HepG2 (cell line): Measurements from ENCODE around the gene MSI2. TPM values are rescaled to one million over a fixed set of nuclear protein-coding genes. Genes with fewer than 3 reads are reported as not detected.

Experiments used
- ATM ChIP-seq: fragments of 450-650 bp; IDR thresholded peaks from 2 replicates; pipeline ENCODE4 v1.7.1; 2017; ENCODE audit warnings: mild to moderate bottlenecking, borderline replicate concordance
- E2F1 ChIP-seq: sonication (generic); formaldehyde crosslinking; IDR thresholded peaks from 2 replicates; pipeline ENCODE4 v1.5.0; 2020; ENCODE audit warnings: missing genetic modification reagents
- FOXC1 ChIP-seq: sonication (generic); formaldehyde crosslinking; IDR thresholded peaks from 2 replicates; pipeline ENCODE4 v1.8.0; 2022; ENCODE audit warnings: mild to moderate bottlenecking, missing genetic modification reagents, borderline replicate concordance
- GLI4 ChIP-seq: sonication (generic); formaldehyde crosslinking; IDR thresholded peaks from 2 replicates; pipeline ENCODE4 v1.5.1; 2020; ENCODE audit warnings: missing genetic modification reagents, mild to moderate bottlenecking, moderate library complexity, borderline replicate concordance
- GLMP ChIP-seq: sonication (generic); formaldehyde crosslinking; IDR thresholded peaks from 2 replicates; pipeline ENCODE4 v1.9.0; 2021; ENCODE audit warnings: missing genetic modification reagents, mild to moderate bottlenecking, borderline replicate concordance
- IRF2 ChIP-seq: IDR thresholded peaks from 2 replicates; pipeline ENCODE4 v1.6.1; 2018; ENCODE audit warnings: missing genetic modification reagents, missing compliant biosample characterization
- KLF15 ChIP-seq: sonication (generic); formaldehyde crosslinking; IDR thresholded peaks from 2 replicates; pipeline ENCODE4 v1.8.1; 2023; ENCODE audit warnings: borderline replicate concordance, mild to moderate bottlenecking, inconsistent platforms, missing genetic modification reagents, mixed read lengths
- MAFF ChIP-seq: IDR thresholded peaks from 2 replicates; pipeline ENCODE4 v1.6.1; 2011; ENCODE audit warnings: low read depth, low read length, improper control_type of control experiment
- MBD4 ChIP-seq: IDR thresholded peaks from 2 replicates; pipeline ENCODE4 v1.6.1; 2012; ENCODE audit warnings: low read length, inconsistent platforms, borderline replicate concordance
- MED13 ChIP-seq: sonication (generic); formaldehyde crosslinking; IDR thresholded peaks from 2 replicates; pipeline ENCODE4 v1.5.0; 2020; ENCODE audit warnings: missing genetic modification reagents
- MTERF4 ChIP-seq: sonication (generic); formaldehyde crosslinking; IDR thresholded peaks from 2 replicates; pipeline ENCODE4 v1.8.0; 2023; ENCODE audit warnings: mild to moderate bottlenecking, missing genetic modification reagents
- RARG ChIP-seq: sonication (generic); formaldehyde crosslinking; IDR thresholded peaks from 2 replicates; pipeline ENCODE4 v1.4.0; 2020; ENCODE audit warnings: low read depth, mild to moderate bottlenecking, missing genetic modification reagents
- SMAD1 ChIP-seq: sonication (generic); formaldehyde crosslinking; IDR thresholded peaks from 2 replicates; pipeline ENCODE4 v1.4.0; 2020; ENCODE audit warnings: missing genetic modification reagents, low read depth, mild to moderate bottlenecking, borderline replicate concordance
- ZBTB46 ChIP-seq: sonication (generic); formaldehyde crosslinking; IDR thresholded peaks from 2 replicates; pipeline ENCODE4 v1.4.0; 2020; ENCODE audit warnings: mild to moderate bottlenecking, missing genetic modification reagents, borderline replicate concordance
- ZFP36L2 ChIP-seq: sonication (generic); formaldehyde crosslinking; IDR thresholded peaks from 2 replicates; pipeline ENCODE4 v1.4.0; 2020; ENCODE audit warnings: missing genetic modification reagents
- ZNF20 ChIP-seq: sonication (generic); formaldehyde crosslinking; IDR thresholded peaks from 2 replicates; pipeline ENCODE4 v1.4.0; 2020; ENCODE audit warnings: mild to moderate bottlenecking, moderate library complexity, missing genetic modification reagents
- ZNF264 ChIP-seq: sonication (generic); formaldehyde crosslinking; IDR thresholded peaks from 2 replicates; pipeline ENCODE4 v1.4.0; 2020; ENCODE audit warnings: missing genetic modification reagents
- ZNF274 ChIP-seq: sonication (generic); formaldehyde crosslinking; IDR thresholded peaks from 2 replicates; pipeline ENCODE4 v1.5.1; 2020; ENCODE audit warnings: mild to moderate bottlenecking, missing genetic modification reagents
- ZNF431 ChIP-seq: sonication (generic); formaldehyde crosslinking; IDR thresholded peaks from 2 replicates; pipeline ENCODE4 v1.9.0; 2022; ENCODE audit warnings: missing genetic modification reagents, low read depth, mild to moderate bottlenecking, borderline replicate concordance
- ZNF572 ChIP-seq: sonication (generic); formaldehyde crosslinking; IDR thresholded peaks from 2 replicates; pipeline ENCODE4 v1.5.1; 2020; ENCODE audit warnings: mild to moderate bottlenecking, missing genetic modification reagents
- ZNF703 ChIP-seq: sonication (generic); formaldehyde crosslinking; IDR thresholded peaks from 2 replicates; pipeline ENCODE4 v1.5.1; 2020; ENCODE audit warnings: missing genetic modification reagents, mild to moderate bottlenecking, moderate library complexity, borderline replicate concordance
- polyA plus RNA-seq, 8 experiments: library from polyadenylated mRNA; depleted of rRNA in 3 of 8; stranded (reverse) in 7 of 8; unstranded in 1 of 8; fragments of >200 nt; fragmentation: Illumina TruSeq in 4 of 8; extraction: Trizol in 4 of 8; gene quantifications; 2 replicates each; pipeline versions ENCODE4 v1.2.1 to v1.2.3, GENCODE V29; 2011 to 2016; ENCODE audit warnings: low read depth in 4 of 8, missing spikeins in 1 of 8, mixed read lengths in 1 of 8; ENCODE audit not compliant: insufficient read depth in 1 of 8
- total RNA-seq, 5 experiments: library from RNA; depleted of rRNA; stranded (reverse); fragments of >200 nt; fragmentation: Illumina TruSeq; extraction: Trizol; gene quantifications; 2 replicates each; pipeline ENCODE4 v1.2.3, GENCODE V29; 2016; ENCODE audit warnings: low read depth in 1 of 5

Gene MSI2
- total and polyA plus RNA-seq, 2 of the 13 experiments (the other 11 are each of a cell fraction or from before 2014, with no cell fraction given), result 77.5 to 78.4 TPM

- no peak for TF ChIP-seq GLMP
- no peak for TF ChIP-seq ZFP36L2
- peak; percentile 77; the same call in 1 of the 2 replicates for TF ChIP-seq MED13
- TF ChIP-seq MAFF, result 0 out of 2 replicates have a peak, but pooled peaks have one; percentile 13
- peak; percentile 90; the same call in 1 of the 2 replicates for TF ChIP-seq MBD4
- no peak for TF ChIP-seq ZNF274 (CRISPR knock-in tag)
- no peak; the same call in 1 of the 2 replicates for TF ChIP-seq E2F1 (CRISPR knock-in tag)
- no peak for TF ChIP-seq ZNF703
- TF ChIP-seq MTERF4 (CRISPR knock-in tag), result no peak
- 0 out of 2 replicates have a peak, but pooled peaks have one; percentile 33 for TF ChIP-seq FOXC1 (CRISPR knock-in tag)
- TF ChIP-seq SMAD1, result no peak
- no peak for TF ChIP-seq ZNF431
- peak; percentile 91 for TF ChIP-seq IRF2 (CRISPR knock-in tag)
- 0 out of 2 replicates have a peak, but pooled peaks have one; percentile 59 for TF ChIP-seq RARG (CRISPR knock-in tag)
- no peak for TF ChIP-seq ATM
- no peak for TF ChIP-seq KLF15 (CRISPR knock-in tag)
- TF ChIP-seq ZNF20 (CRISPR knock-in tag), result no peak
- TF ChIP-seq ZNF572 (CRISPR knock-in tag), result no peak
- peak; percentile 67; the same call in 1 of the 2 replicates for TF ChIP-seq ZBTB46
- no peak for TF ChIP-seq GLI4 (CRISPR knock-in tag)
- TF ChIP-seq ZNF264, result peak; percentile 94
Measured at GRCh38 chr17:57516290-57517230, 260.2 kb downstream of the MSI2 start (continued).
